ENCODE data around the gene MYO3B. TPM values are rescaled to one million over a fixed set of nuclear protein-coding genes. Genes with fewer than 3 reads are reported as not detected.

MYO3B gene
- total RNA-seq, 1 donor from 2014 or later = 9.1 TPM

DNA sequence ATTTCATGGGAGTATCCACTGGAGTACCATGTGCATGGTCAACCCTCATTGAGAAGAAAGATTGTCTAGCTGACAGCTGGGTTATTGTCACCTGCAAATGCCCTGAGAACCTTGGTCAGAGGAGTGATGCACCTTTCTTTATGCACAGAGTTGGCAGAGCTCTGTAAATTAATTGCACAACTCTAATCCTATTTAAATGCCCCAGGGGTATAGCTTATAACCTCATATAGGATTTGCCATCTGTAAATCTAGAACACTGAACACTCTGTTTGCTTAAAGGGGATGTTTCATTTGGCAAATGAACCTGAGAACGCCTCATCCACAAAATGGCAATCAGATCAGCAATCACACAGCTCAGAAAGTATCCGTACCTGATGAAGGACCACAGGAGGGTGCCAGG, 465.4 kb downstream of the MYO3B start:
- Mint-ChIP-seq H3K27ac (no peak overlapping the region), H3K4me1 (peaks cover 24% of the 10 kb centered on the region), H3K27me3 (ENCODE audit: low read depth) (no peaks in the 10 kb centered on the region), H3K9me3 (no peaks in the 10 kb centered on the region), H3K36me3 (no peaks in the 10 kb centered on the region), H3K4me3 (no peak overlapping the region)
- TF ChIP-seq, protein P1, sequence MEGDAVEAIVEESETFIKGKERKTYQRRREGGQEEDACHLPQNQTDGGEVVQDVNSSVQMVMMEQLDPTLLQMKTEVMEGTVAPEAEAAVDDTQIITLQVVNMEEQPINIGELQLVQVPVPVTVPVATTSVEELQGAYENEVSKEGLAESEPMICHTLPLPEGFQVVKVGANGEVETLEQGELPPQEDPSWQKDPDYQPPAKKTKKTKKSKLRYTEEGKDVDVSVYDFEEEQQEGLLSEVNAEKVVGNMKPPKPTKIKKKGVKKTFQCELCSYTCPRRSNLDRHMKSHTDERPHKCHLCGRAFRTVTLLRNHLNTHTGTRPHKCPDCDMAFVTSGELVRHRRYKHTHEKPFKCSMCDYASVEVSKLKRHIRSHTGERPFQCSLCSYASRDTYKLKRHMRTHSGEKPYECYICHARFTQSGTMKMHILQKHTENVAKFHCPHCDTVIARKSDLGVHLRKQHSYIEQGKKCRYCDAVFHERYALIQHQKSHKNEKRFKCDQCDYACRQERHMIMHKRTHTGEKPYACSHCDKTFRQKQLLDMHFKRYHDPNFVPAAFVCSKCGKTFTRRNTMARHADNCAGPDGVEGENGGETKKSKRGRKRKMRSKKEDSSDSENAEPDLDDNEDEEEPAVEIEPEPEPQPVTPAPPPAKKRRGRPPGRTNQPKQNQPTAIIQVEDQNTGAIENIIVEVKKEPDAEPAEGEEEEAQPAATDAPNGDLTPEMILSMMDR (IDR thresholded peaks at IDR 0.05; ENCODE audit: unreplicated experiment) = no peak
- no peak for DNase-seq (ENCODE audit: low spot score in 2 of 2, unreplicated experiment in 2 of 2)

GRCh38 chr2:170647741-170648436, 469.9 kb downstream of the MYO3B start:
- TF ChIP-seq, protein P1 (IDR thresholded peaks at IDR 0.05; ENCODE audit: unreplicated experiment) = no peak
- Mint-ChIP-seq H3K4me1 (peaks cover 39% of the 10 kb centered on the region), H3K9me3 (no peaks in the 10 kb centered on the region), H3K36me3 (no peaks in the 10 kb centered on the region), H3K27me3 (ENCODE audit: low read depth) (no peaks in the 10 kb centered on the region), H3K27ac (peak overlapping the region; percentile 93), H3K4me3 (peak overlapping the region; percentile 68)
- no peak for DNase-seq (ENCODE audit: low spot score in 2 of 2, unreplicated experiment in 2 of 2)

DNA sequence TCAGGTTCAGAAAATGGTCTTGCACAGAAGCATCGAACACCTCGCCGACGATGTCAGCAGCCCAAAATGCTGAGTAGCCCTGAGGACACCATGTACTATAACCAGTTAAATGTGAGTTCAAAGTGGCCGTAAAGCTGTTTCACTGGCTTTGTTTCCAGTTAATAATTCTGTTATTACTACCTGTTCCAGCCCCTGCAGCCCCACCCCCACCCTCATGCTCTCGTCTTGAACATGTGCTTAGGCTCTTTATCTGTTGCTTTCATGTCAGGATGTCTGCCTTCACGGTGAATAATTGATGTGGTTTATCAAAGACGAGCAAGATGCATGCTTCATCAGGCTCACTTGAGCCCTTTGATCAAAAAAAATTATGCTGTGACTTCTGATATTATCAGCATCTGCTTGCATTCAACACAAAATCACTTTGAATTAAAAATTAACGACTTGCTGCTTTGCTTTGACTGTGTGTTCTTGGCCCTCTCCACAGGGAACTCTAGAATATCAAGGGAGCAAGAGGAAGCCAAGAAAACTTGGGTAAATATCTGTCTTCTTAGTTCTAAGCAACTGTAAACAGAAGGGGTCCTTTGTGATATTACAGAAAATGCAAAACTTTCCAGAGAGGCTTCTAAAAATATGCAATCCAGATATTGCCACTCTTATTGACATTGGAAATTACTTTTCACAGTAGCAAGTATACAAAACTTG, 473.8 kb downstream of the MYO3B start:
- no peaks in the 10 kb centered on the region for H3K9me3 Mint-ChIP-seq
- H3K27ac Mint-ChIP-seq = peak overlapping the region; percentile 61
- H3K4me1 Mint-ChIP-seq = peaks cover 45% of the 10 kb centered on the region
- no peak for DNase-seq (ENCODE audit: low spot score in 2 of 2, unreplicated experiment in 2 of 2)
- H3K27me3 Mint-ChIP-seq (ENCODE audit: low read depth) = no peaks in the 10 kb centered on the region
- TF ChIP-seq, protein P1 (IDR thresholded peaks at IDR 0.05; ENCODE audit: unreplicated experiment) = no peak
- peak overlapping the region; percentile 7 for H3K4me3 Mint-ChIP-seq
- peaks cover 4% of the 10 kb centered on the region for H3K36me3 Mint-ChIP-seq

DNA sequence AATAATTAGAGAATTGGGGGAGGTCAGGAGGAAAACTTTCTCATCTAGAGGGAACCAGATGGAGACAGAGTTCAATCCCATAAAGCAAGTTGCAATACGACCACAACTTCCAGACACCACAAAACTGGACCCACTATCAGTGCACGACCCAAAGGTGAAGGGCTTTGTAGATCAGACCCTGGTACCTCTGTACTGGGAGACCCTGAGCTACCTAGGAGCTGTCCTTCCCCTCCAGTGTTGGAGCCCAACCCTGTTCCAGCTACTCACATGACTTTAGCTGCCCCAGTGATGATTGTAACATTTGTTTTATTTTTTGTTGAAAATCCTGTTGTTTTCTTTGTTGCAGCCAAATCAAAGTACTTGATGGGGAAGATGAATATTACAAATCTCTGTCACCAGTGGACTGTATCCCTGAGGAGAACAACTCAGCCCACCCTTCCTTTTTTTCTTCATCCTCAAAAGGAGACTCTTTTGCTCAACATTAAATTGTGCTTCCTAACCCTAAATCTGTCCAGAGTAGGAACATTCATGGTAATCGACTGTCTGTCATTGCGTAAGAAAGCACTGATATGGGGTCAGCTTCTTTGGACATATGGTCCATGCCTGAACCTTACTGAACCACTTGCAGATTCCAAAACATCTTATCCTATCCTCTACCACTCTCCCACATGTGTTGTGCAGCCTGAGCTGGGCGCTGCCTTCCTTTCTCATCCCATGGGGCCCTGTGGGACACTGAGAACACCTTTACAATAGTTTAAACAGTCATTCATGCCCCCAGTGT, 474.9 kb downstream of the MYO3B start:
- Mint-ChIP-seq H3K36me3 (peaks cover 4% of the 10 kb centered on the region), H3K27me3 (ENCODE audit: low read depth) (no peaks in the 10 kb centered on the region), H3K27ac (peak overlapping the region; percentile 22), H3K4me1 (peaks cover 34% of the 10 kb centered on the region), H3K4me3 (no peak overlapping the region), H3K9me3 (no peaks in the 10 kb centered on the region)
- TF ChIP-seq, protein P1 (IDR thresholded peaks at IDR 0.05; ENCODE audit: unreplicated experiment) = no peak
- no peak for DNase-seq (ENCODE audit: low spot score in 2 of 2, unreplicated experiment in 2 of 2)

DNA sequence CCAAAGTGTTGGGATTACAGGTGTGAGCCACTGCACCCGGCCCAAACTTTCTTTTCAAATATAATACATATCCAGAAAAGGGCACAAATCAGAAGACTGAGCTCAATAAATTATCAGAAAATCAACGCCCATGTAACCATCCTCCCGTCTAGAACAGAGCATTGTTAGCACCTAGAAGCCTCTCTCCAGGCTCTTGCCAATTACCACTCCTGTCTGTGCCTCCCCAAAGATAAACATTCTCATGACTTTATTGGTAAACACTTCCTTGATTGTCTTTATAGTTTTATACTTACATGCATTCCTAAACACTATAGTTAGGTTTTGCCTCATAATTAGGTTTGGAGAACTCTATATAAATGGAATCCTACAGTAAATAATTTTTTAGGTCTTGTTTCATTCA, 478.7 kb downstream of the MYO3B start:
- TF ChIP-seq, protein P1 (IDR thresholded peaks at IDR 0.05; ENCODE audit: unreplicated experiment) = no peak
- H3K27me3 Mint-ChIP-seq (ENCODE audit: low read depth) = no peaks in the 10 kb centered on the region
- H3K9me3 Mint-ChIP-seq = no peaks in the 10 kb centered on the region
- H3K4me3 Mint-ChIP-seq = no peak overlapping the region
- peaks cover 4% of the 10 kb centered on the region for H3K36me3 Mint-ChIP-seq
- DNase-seq (ENCODE audit: low spot score in 2 of 2, unreplicated experiment in 2 of 2) = no peak
- peaks cover 26% of the 10 kb centered on the region for H3K4me1 Mint-ChIP-seq
- H3K27ac Mint-ChIP-seq = no peak overlapping the region
